ENCODE results near the gene IGF2BP1. TPM values are rescaled to one million over a fixed set of nuclear protein-coding genes. Genes with fewer than 3 reads are reported as not detected.

Gene IGF2BP1
- polyA plus RNA-seq, 1 donor from 2014 or later: 13.0 TPM

DNA sequence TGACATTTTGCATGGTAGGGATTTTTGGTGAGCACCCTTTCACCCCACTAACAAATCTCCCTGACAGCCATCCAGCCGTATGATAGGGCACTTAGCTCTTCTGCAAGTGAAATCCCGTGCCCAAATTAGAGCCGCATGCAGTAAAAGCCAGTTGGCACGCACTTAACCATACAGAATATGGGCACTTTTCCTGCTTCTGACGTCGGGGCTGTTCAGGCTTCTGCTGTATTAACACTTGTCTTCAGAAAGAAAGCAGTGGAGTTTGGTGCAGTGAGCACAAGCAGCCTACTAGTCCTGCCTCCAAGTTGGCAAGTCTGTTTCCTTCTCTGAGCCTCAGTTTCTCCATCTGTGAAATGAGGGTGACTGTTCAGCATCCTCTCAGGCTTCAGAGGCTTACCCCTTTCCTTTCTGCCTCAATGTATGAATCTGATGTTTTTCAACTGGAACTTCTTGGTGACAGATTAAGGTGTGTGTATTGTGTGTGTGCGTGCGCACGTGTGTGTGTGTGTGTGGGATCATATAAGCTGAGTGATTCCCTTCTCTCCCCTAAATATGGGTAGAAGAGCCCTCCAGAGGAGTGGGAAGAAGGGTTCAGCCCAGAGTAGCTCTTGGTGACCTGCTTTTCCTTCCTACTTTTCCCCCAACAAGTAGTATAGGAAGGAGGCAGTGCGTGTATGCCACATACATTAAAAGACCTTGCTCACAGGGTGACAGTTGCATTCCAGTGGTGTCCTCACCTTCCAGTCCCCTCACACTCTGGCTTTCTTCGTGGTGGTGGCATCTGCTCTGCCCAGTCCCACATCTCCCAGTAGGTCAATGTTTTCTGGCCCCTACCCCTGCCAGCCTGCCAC lies 19.0 kb downstream of the IGF2BP1 start:
- Histone ChIP-seq H2AFZ (ENCODE audit: low read depth, low read length) (no peak overlapping the region), H3K27me3 (ENCODE audit: insufficient read depth, low read depth, low read length) (no peaks in the 10 kb centered on the region), H3K4me2 (ENCODE audit: low read length) (no peak overlapping the region), H4K20me1 (ENCODE audit: insufficient read depth) (no peaks in the 10 kb centered on the region), H3K4me3 (ENCODE audit: low read length) (no peak overlapping the region), H3K9me3 (ENCODE audit: low read length) (no peaks in the 10 kb centered on the region), H3F3A (ENCODE audit: insufficient read depth, low read length, poor library complexity, severe bottlenecking) (no peaks in the 10 kb centered on the region), H3K36me3 (ENCODE audit: insufficient read depth, low read length) (no peaks in the 10 kb centered on the region), H3K9ac (ENCODE audit: low read length) (no peak overlapping the region), H3K27ac (ENCODE audit: low read length) (no peak overlapping the region), H3K9me2 (ENCODE audit: insufficient read depth, low read length) (no peaks in the 10 kb centered on the region), H3K79me2 (replicated peaks; ENCODE audit: insufficient read depth, low read length) (peaks cover 63% of the 10 kb centered on the region)
- no peak for TF ChIP-seq EZH2 (IDR thresholded peaks at IDR 0.05; ENCODE audit: borderline replicate concordance, insufficient read depth, low read length, poor library complexity, severe bottlenecking)
- no peak for TF ChIP-seq POLR2AphosphoS5 (IDR thresholded peaks at IDR 0.05)
- TF ChIP-seq, protein P1, sequence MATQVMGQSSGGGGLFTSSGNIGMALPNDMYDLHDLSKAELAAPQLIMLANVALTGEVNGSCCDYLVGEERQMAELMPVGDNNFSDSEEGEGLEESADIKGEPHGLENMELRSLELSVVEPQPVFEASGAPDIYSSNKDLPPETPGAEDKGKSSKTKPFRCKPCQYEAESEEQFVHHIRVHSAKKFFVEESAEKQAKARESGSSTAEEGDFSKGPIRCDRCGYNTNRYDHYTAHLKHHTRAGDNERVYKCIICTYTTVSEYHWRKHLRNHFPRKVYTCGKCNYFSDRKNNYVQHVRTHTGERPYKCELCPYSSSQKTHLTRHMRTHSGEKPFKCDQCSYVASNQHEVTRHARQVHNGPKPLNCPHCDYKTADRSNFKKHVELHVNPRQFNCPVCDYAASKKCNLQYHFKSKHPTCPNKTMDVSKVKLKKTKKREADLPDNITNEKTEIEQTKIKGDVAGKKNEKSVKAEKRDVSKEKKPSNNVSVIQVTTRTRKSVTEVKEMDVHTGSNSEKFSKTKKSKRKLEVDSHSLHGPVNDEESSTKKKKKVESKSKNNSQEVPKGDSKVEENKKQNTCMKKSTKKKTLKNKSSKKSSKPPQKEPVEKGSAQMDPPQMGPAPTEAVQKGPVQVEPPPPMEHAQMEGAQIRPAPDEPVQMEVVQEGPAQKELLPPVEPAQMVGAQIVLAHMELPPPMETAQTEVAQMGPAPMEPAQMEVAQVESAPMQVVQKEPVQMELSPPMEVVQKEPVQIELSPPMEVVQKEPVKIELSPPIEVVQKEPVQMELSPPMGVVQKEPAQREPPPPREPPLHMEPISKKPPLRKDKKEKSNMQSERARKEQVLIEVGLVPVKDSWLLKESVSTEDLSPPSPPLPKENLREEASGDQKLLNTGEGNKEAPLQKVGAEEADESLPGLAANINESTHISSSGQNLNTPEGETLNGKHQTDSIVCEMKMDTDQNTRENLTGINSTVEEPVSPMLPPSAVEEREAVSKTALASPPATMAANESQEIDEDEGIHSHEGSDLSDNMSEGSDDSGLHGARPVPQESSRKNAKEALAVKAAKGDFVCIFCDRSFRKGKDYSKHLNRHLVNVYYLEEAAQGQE (IDR thresholded peaks at IDR 0.05; ENCODE audit: borderline replicate concordance): no peak
- TF ChIP-seq EP300 (conservative IDR thresholded peaks at IDR 0.05; ENCODE audit: poor library complexity, severe bottlenecking): no peak
- TF ChIP-seq, protein P2, sequence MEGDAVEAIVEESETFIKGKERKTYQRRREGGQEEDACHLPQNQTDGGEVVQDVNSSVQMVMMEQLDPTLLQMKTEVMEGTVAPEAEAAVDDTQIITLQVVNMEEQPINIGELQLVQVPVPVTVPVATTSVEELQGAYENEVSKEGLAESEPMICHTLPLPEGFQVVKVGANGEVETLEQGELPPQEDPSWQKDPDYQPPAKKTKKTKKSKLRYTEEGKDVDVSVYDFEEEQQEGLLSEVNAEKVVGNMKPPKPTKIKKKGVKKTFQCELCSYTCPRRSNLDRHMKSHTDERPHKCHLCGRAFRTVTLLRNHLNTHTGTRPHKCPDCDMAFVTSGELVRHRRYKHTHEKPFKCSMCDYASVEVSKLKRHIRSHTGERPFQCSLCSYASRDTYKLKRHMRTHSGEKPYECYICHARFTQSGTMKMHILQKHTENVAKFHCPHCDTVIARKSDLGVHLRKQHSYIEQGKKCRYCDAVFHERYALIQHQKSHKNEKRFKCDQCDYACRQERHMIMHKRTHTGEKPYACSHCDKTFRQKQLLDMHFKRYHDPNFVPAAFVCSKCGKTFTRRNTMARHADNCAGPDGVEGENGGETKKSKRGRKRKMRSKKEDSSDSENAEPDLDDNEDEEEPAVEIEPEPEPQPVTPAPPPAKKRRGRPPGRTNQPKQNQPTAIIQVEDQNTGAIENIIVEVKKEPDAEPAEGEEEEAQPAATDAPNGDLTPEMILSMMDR (IDR thresholded peaks at IDR 0.05; ENCODE audit: poor library complexity, severe bottlenecking): no peak
- no peak for TF ChIP-seq SMC3 (conservative IDR thresholded peaks at IDR 0.05; ENCODE audit: poor library complexity)
- TF ChIP-seq RAD21 (conservative IDR thresholded peaks at IDR 0.05): no peak

DNA sequence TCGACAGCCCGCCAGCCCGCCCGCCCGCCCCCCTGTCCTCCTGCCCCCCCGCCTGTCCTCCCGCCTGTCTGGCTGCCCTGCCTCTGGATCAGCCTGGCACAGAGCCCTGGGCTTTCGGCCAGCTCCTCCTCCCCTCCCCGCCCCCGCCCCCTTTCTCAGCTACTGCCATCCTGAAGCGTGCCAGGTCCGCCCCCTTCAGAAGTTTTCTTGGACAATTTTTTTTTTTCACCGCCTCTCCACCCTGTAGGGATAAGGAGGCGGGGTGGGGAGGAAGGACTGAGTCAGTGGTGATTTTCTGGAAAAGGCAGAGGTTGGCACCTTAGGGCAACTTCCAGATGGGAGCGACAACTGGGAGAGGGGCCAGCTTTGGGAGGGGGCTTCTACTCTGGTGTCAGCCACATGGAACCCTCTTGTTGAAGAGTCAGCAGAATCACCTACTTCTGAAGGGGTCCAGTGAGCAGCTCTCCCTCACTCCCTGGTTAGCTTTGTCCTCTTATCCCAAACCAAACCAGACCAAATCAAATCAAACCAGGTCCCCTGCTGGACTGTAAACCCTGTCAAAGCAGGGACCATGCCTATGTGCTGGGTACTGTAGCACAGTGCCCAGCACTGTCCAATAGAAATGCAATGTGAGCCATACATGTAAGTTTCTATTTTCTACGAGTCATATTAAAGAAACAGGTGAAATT lies 19.7 kb downstream of the IGF2BP1 start:
- H3K4me3 ChIP-seq (ENCODE audit: low read length): no peak overlapping the region
- H3K27ac ChIP-seq (ENCODE audit: low read length): no peak overlapping the region
- H3K4me2 ChIP-seq (ENCODE audit: low read length): no peak overlapping the region
- no peaks in the 10 kb centered on the region for H3K27me3 ChIP-seq (ENCODE audit: insufficient read depth, low read depth, low read length)
- no peaks in the 10 kb centered on the region for H3F3A ChIP-seq (ENCODE audit: insufficient read depth, low read length, poor library complexity, severe bottlenecking)
- H2AFZ ChIP-seq (ENCODE audit: low read depth, low read length): no peak overlapping the region
- no peaks in the 10 kb centered on the region for H4K20me1 ChIP-seq (ENCODE audit: insufficient read depth)
- no peaks in the 10 kb centered on the region for H3K9me2 ChIP-seq (ENCODE audit: insufficient read depth, low read length)
- H3K9ac ChIP-seq (ENCODE audit: low read length): no peak overlapping the region
- no peaks in the 10 kb centered on the region for H3K36me3 ChIP-seq (ENCODE audit: insufficient read depth, low read length)
- no peaks in the 10 kb centered on the region for H3K9me3 ChIP-seq (ENCODE audit: low read length)
- TF ChIP-seq SMC3 (conservative IDR thresholded peaks at IDR 0.05; ENCODE audit: poor library complexity) (no peak), MXI1 (conservative IDR thresholded peaks at IDR 0.05; ENCODE audit: poor library complexity, severe bottlenecking) (no peak), EP300 (conservative IDR thresholded peaks at IDR 0.05; ENCODE audit: poor library complexity, severe bottlenecking) (no peak), RAD21 (conservative IDR thresholded peaks at IDR 0.05) (no peak), EZH2 (IDR thresholded peaks at IDR 0.05; ENCODE audit: borderline replicate concordance, insufficient read depth, low read length, poor library complexity, severe bottlenecking) (no peak)
- TF ChIP-seq, protein P2 (IDR thresholded peaks at IDR 0.05; ENCODE audit: poor library complexity, severe bottlenecking): no peak
- TF ChIP-seq, protein P1 (IDR thresholded peaks at IDR 0.05; ENCODE audit: borderline replicate concordance): no peak
- H3K79me2 ChIP-seq (replicated peaks; ENCODE audit: insufficient read depth, low read length): peaks cover 63% of the 10 kb centered on the region

Data from neural cell (in vitro differentiated cells).